ENCODE data around the gene NOC2L.

The NOC2L gene

GRCh38 chr1:930633-931138 lies 28.4 kb downstream of the NOC2L start:
- DNase-seq (ENCODE audit: low read depth in 1 of 2, low spot score in 1 of 2), result no peak

DNA sequence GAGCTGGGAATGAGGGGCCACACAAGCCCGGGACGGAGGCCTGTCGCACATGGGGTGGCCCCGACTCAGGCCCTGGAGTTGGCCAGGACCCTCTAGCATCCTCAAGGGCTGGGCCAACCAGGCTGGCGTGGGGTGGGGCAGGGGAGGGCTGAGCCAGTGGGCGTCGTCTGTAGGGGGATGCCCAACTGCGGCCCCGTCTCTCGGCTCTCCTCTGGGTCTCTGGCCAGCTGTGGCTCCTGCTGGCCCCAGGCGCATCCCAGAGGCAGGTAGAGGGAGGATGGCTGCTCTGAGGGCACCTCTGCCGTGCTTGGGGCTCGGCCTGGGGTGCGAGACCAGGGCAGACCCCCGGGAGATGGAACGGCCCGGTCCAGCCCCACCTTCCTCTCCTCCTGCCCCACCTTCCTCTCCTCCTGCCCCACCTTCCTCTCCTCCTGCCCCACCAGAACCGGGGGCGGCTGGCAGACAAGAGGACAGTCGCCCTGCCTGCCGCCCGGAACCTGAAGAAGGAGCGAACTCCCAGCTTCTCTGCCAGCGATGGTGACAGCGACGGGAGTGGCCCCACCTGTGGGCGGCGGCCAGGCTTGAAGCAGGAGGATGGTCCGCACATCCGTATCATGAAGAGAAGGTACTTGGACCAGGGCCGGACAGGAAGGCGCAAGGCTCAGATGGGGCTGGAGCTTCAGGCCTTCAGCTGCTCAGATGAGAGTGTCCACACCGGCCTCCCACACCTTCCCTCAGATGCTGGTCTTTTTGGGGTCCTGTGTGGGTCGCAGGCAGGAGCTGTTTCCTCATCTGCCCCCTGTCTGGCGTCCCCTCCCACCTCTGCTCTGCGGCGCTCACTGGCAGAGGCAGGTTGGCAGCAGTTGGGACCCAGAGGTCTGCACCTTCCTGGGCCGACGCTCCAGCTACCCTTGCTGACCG lies 29.1 kb downstream of the NOC2L start:
- no peak for DNase-seq (ENCODE audit: low read depth in 1 of 2, low spot score in 1 of 2)

DNA sequence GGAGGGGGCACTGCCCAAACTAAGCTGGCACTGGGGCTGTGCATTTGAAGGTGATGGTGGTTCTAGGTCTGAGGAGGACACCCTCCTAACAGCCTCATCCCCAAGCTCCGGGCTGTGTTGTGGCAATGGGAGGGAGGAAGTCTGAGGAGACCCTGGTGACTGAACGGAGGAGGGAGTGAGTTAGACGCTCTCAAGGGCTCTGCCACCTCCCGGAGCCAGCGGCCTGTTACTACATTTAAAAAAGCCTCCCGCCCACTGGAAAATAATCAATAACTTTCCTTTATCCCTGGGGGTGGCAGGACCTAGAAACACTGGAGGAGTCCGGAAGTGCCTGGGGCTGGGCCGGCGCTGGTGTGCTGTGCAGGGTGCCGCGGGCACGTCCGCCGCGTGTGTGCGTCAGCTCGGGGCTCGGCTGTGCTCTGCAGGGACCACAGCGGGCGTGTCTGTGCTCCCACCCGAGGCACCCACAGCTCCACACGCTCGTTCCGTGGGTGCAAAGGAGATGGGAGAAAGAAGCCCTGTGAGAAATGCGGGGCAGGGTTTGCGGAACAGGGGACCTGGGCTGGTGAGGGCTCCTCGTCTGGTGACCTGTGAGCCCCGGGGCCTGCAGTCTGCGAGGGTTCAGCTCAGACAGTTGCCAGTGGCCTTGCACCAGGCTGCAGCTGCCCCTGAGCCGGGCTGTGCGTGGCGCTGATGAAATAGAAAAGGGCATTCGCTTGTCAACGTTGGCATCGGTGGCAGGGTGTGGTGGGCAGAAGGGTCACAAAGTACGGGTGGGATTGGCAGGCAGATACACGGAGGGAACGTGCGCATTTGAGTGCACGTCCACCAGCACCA lies 30.0 kb downstream of the NOC2L start:
- DNase-seq (ENCODE audit: low read depth in 1 of 2, low spot score in 1 of 2), result no peak

GRCh38 chr1:927748-928147 lies 31.3 kb downstream of the NOC2L start:
- DNase-seq (ENCODE audit: low read depth in 1 of 2, low spot score in 1 of 2), result no peak

DNA sequence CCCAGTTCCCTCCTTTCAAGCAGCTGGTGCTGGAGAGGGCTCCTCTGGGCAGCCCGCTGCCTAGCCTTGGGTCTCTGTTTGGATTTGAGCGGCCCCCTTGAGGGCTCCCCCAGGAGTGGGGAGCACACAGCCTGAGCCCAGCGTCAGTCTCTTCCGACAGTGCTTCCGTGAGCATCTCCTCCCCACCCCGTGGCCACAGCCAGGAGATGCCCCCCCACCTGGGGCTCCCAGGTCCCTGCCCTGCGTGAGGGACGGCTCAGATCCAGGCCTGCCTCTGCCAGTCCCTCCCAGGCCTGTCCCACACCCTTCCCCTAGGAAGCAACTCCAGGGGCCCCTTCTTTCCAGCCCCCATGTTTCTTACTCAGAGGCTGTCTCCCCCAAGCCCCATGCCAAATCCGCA lies 31.8 kb downstream of the NOC2L start:
- no peak for DNase-seq (ENCODE audit: low read depth in 1 of 2, low spot score in 1 of 2)

- DNase-seq (ENCODE audit: low read depth in 1 of 2, low spot score in 1 of 2), result no peak
Observed at GRCh38 chr1:925561-926421, 33.3 kb downstream of the NOC2L start.

DNA sequence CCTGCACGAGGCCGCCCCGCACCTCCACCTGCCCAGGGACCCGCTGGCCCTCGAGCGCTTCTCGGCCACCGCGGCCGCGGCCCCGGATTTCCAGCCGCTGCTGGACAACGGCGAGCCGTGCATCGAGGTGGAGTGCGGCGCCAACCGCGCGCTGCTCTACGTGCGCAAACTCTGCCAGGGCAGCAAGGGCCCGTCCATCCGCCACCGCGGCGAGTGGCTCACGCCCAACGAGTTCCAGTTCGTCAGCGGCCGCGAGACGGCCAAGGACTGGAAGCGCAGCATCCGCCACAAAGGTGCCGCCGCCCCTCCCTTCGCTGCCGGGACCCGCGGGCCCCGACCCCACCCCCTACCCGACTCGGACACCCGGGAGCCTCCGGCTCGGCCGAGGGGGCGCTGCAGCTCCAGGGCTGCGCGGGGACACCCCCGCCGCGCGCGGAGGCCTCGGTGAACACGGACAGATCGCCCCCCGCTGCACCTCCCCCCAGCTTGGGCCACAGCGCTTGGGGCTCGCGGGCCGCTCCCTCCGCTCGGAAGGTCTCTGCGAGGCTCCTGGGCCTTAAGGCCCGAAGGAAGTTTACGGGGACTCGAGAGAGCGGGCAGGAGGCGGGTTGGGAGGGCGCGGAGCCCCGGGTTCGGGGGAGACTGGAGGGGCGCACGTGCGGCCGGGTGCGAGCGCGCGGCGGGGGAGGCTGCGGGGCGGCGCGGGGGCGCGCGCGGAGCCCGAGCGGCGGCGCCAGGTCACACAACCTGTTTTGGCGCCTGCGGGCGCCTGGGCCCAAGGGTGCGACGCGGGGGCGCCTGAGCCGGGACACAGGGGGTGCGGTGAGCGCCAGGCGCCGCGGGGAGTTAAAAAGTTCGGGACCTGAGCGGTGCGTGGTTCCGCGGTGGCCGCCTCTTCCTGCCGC lies 34.1 kb downstream of the NOC2L start:
- DNase-seq (ENCODE audit: low read depth in 1 of 2, low spot score in 1 of 2), result no peak

DNA sequence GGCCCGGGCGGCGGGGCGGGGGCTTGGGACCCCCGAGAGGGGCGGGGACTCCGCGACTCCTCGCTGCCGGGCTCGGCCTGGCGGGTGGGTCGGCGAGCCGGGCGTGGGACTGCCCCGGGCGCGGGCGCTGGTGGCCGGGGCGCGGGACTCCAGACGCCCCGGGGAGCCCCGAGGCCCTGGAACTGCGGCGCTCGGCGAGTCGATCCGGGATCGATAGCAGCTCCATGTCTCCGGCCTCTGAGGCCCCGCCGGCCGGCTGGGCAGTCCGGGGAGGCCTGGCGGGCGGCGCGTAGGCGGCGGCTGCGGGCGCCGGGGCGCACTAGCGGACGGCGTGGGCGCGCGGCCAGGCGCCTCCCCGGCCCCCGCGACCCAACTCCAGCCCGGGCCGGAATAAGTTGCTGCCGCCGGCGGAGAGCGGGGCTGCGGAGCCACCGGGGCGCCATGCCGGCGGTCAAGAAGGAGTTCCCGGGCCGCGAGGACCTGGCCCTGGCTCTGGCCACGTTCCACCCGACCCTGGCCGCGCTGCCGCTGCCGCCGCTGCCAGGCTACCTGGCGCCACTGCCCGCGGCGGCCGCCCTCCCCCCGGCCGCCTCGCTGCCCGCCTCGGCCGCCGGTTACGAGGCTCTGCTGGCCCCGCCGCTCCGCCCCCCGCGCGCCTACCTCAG lies 34.9 kb downstream of the NOC2L start:
- no peak for DNase-seq (ENCODE audit: low read depth in 1 of 2, low spot score in 1 of 2)

DNA sequence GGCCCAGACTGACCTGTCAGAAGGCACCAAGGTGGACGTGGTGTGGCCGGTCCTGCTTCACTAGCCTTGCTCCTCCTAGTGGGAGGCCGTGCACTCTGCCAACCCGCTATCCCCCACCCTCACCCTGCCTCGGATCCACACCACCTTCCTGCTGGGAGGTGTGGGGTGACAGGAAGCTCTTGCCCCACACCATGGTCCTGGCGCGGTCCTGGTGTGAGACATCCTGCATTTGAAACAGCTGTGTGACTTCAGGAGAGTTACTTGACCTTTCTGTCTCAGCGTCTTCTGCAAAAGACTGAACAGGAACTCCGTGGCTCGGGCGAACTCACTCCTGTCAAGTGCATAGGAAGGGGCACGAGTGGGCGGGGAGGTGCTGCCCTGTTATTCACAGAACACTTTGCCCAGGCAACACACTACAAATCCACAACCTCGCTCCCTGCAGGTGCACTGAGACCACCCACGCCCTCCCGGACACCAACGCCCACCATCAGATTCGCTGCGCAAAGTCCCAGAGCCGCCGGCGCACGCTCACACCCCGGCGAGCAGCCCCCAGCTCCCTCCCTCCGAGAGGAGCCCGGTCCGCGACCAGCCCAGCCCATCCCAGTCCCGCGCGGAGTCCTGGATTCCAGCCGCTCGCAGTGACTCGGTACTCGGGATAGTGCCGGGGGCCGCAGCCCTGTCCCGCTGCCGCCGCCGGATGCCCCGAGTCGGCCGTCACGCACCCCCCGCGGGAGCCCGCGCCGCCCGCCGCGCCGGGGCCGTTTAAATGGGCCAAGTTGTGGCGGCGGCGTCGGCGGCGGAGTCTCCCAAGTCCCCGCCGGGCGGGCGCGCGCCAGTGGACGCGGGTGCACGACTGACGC lies 35.7 kb downstream of the NOC2L start, which contains the start of gene SAMD11:
Gene SAMD11, plus strand, starts transcription at position 793 of the 860 bp plus-strand sequence. CDS start 509 bp downstream, outside the sequence.
- peak in 1 of 2 donors; percentile 41 for DNase-seq (ENCODE audit: low read depth in 1 of 2, low spot score in 1 of 2)

GRCh38 chr1:921011-921837 lies 37.8 kb downstream of the NOC2L start:
- DNase-seq (ENCODE audit: low read depth in 1 of 2, low spot score in 1 of 2), result no peak

GRCh38 chr1:920521-920920 lies 38.5 kb downstream of the NOC2L start:
- no peak for DNase-seq (ENCODE audit: low read depth in 1 of 2, low spot score in 1 of 2)

GRCh38 chr1:920010-920409 lies 39.0 kb downstream of the NOC2L start:
- no peak for DNase-seq (ENCODE audit: low read depth in 1 of 2, low spot score in 1 of 2)

DNA sequence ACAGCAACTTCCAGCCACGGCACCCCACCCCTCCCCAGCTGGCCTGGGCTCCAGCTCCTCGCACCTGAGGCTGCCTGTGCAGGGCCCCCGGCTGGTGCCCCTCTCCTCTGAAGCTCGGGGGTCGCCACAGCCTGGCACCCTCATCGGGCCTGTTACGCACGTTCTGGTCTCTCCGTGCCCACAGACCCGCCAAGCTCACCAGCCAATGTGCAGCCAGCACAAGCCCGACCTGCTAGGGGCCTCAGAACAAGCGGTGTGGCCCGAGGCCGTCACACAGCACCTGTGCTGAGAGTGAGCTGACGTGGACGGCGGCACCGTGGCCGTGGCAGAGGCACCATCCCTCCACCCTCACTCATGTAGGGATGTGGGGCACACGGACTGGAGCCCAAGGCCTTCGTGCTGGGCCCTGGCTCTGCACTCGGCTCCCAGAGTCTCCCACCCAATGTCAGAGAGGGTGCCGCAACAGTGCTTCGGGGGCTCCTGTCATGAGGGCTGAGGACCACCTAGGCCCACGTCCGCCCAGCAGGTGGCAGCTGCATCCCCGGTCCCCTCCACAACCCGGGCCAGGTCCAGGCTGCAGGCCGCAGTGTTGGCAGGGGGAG lies 39.7 kb downstream of the NOC2L start:
- DNase-seq (ENCODE audit: low read depth in 1 of 2, low spot score in 1 of 2), result no peak

- no peak for DNase-seq (ENCODE audit: low read depth in 1 of 2, low spot score in 1 of 2)
Observed at GRCh38 chr1:918843-919242, 40.2 kb downstream of the NOC2L start.

- no peak for DNase-seq (ENCODE audit: low read depth in 1 of 2, low spot score in 1 of 2)
Observed at GRCh38 chr1:918353-918752, 40.7 kb downstream of the NOC2L start.

DNA sequence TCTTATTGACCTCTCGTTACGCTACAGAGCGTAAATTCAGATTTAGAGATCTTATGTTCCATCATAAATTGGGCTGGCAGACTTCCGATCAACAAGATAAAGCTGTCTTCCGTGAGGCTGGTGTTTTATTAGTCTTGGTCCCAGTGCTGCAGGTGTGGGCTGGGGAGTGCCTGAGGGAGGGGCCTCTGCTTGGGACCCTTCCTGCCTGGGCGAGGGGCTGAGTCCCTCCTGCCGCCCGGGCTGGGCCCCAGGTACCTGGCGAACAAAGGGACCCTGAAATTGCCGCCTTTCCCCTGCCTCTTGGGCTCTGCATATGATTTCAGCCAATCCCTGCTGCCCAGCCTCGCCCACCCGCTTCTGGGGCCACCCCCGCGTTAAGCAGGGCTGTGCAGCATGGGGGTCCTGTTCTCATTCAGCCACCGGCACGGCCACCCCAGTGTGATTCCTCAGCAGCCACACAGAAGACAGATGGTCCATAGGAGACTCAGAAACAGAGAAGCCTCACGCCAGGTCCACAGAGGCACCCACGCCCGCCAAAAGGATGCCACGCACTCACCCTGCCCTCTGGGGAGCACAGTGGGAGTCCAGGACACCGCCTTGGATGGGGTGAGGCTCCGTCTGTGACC lies 41.5 kb downstream of the NOC2L start:
- no peak for DNase-seq (ENCODE audit: low read depth in 1 of 2, low spot score in 1 of 2)

DNA sequence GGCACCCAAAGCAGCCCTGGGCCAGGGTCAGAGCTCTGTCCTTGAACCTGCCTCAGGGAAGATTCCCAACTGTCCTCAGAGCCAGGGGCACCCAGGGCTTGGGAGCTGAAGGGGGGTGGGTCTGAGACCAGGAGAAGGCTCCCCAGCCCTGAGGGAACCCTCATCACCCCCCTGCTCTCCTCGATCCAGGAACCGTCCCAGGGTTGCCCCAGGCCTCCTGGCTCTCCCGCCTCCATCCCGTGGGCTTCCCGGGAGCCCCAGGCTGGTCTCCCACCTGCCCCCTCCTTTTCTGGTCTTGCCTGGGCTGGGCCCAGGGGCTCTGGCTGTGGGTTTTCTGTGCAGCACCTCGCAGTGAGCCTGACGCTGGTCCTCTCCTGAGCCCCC lies 42.0 kb downstream of the NOC2L start:
- no peak for DNase-seq (ENCODE audit: low read depth in 1 of 2, low spot score in 1 of 2)

Measured in activated CD4-positive, alpha-beta T cell treated with anti-CD3 and anti-CD28 coated beads, Interleukin-2, amount 50 U/mL, for 24 hours (primary cell).